K562 (cell line): Measurements from ENCODE around the gene C2CD4B. TPM values are rescaled to one million over a fixed set of nuclear protein-coding genes. Genes with fewer than 3 reads are reported as not detected.

Source experiments
- BACH1 ChIP-seq: fragments of 200-800 bp; sonication (Bioruptor generic); IDR thresholded peaks from 2 replicates; pipeline ENCODE4 v1.6.1; 2016; ENCODE audit warnings: missing genetic modification characterization, missing compliant biosample characterization
- CHAMP1 ChIP-seq: fragments of 450-650 bp; IDR thresholded peaks from 2 replicates; pipeline ENCODE4 v1.6.1; 2016; ENCODE audit warnings: mild to moderate bottlenecking
- ELF2 ChIP-seq: fragments of 250-450 bp; sonication (Bioruptor Pico); IDR thresholded peaks from 2 replicates; pipeline ENCODE4 v1.5.0; 2021; ENCODE audit warnings: mild to moderate bottlenecking
- NELFE ChIP-seq: IDR thresholded peaks from 2 replicates; pipeline ENCODE4 v1.6.1; 2011; ENCODE audit warnings: mild to moderate bottlenecking; ENCODE audit not compliant: insufficient read depth, insufficient read length
- NR3C1 ChIP-seq: sonication (generic); formaldehyde crosslinking; IDR thresholded peaks from 2 replicates; pipeline ENCODE4 v1.8.1; 2022; ENCODE audit warnings: missing genetic modification reagents
- RAD21 ChIP-seq, 2 experiments: fragments of 250-450 bp in 1 of 2; fragments of 450-650 bp in 1 of 2; sonication (Bioruptor Pico) in 1 of 2; formaldehyde crosslinking in 1 of 2; IDR thresholded peaks in 1 of 2; conservative IDR thresholded peaks in 1 of 2; 2 replicates each; pipeline versions ENCODE4 v1.4.0 to v1.8.0; 2020 to 2022; ENCODE audit warnings: mild to moderate bottlenecking in 2 of 2, moderate library complexity in 1 of 2
- SPI1 ChIP-seq: IDR thresholded peaks from 2 replicates; pipeline ENCODE4 v1.6.1; 2011; ENCODE audit warnings: low read depth, low read length, control low read depth, borderline replicate concordance
- THAP12 ChIP-seq: fragments of 250-450 bp; sonication (Bioruptor Pico); IDR thresholded peaks from 2 replicates; pipeline ENCODE4 v1.9.0; 2021; ENCODE audit warnings: mild to moderate bottlenecking, inconsistent platforms
- USF2 ChIP-seq: sonication (generic); formaldehyde crosslinking; IDR thresholded peaks from 2 replicates; pipeline ENCODE4 v1.5.0; 2020; ENCODE audit warnings: missing genetic modification reagents
- WHSC1 ChIP-seq: IDR thresholded peaks from one replicate; pipeline ENCODE4 v1.6.1; 2012; ENCODE audit warnings: low read length, control low read depth, inconsistent platforms
- YBX1 ChIP-seq: fragments of 450-650 bp; IDR thresholded peaks from 2 replicates; pipeline ENCODE4 v1.7.1; 2016; ENCODE audit warnings: mild to moderate bottlenecking
- ZNF280A ChIP-seq: fragments of 450-650 bp; IDR thresholded peaks from 2 replicates; pipeline ENCODE4 v1.6.1; 2018; ENCODE audit warnings: mild to moderate bottlenecking, low read depth; ENCODE audit not compliant: partially characterized antibody
- ZNF354B ChIP-seq: fragments of 250-450 bp; sonication (Bioruptor Pico); IDR thresholded peaks from 2 replicates; pipeline ENCODE4 v1.4.0; 2020
- ZNF449 ChIP-seq: fragments of 250-450 bp; sonication (Bioruptor Pico); IDR thresholded peaks from 2 replicates; pipeline ENCODE4 v1.8.0; 2022; ENCODE audit warnings: moderate library complexity, mild to moderate bottlenecking, inconsistent platforms
- ZNF589 ChIP-seq: fragments of 200-800 bp; sonication (Bioruptor generic); IDR thresholded peaks from 2 replicates; pipeline ENCODE4 v1.6.1; 2016; ENCODE audit warnings: low read depth, missing genetic modification characterization, missing compliant biosample characterization
- ZSCAN29 ChIP-seq: fragments of 450-650 bp; IDR thresholded peaks from 2 replicates; pipeline ENCODE4 v1.6.1; 2017
- polyA plus RNA-seq, 8 experiments: library from polyadenylated mRNA; depleted of rRNA in 4 of 8; stranded (reverse) in 5 of 8; unstranded in 3 of 8; fragments of >200 nt; fragmentation: Nextera tagmentation in 2 of 8; fragmentation: Illumina TruSeq in 1 of 8; extraction: Ambion mirVana in 2 of 8; extraction: Trizol in 1 of 8; gene quantifications; 2 replicates each; pipeline versions ENCODE4 v1.2.1 to v1.2.3, GENCODE V29; 2011 to 2014; ENCODE audit warnings: inconsistent platforms in 1 of 8, missing spikeins in 1 of 8
- total RNA-seq, 7 experiments: library from RNA; depleted of rRNA in 6 of 7; stranded (reverse); fragments of >200 nt in 6 of 7; fragmentation: Illumina TruSeq in 2 of 7; extraction: Trizol in 2 of 7; gene quantifications; 2 replicates each; pipeline versions ENCODE4 v1.2.1 to v1.2.3, GENCODE V29; 2011 to 2021; ENCODE audit warnings: low replicate concordance in 1 of 7

C2CD4B gene
- total and polyA plus RNA-seq, 9 of the 15 experiments (the other 6 are each of a cell fraction or from before 2014, with no cell fraction given): 0.11 TPM; not detected in 8

- TF ChIP-seq CHAMP1 (no peak), ZNF354B (CRISPR knock-in tag) (no peak), SPI1 (peak; percentile 59; the same call in 1 of the 2 replicates), ZNF589 (CRISPR knock-in tag) (peak; percentile 88; the same call in 1 of the 2 replicates), ZSCAN29 (no peak), BACH1 (tag) (peak; percentile 42; the same call in 1 of the 2 replicates), NELFE (no peak), WHSC1 (no peak), NR3C1 (CRISPR knock-in tag) (no peak), ZNF280A (no peak), YBX1 (no peak), RAD21 (CRISPR knock-in tag; conservative IDR thresholded peaks at IDR 0.05 in 1 of 2, IDR thresholded peaks at IDR 0.05 in 1 of 2) (peak in 1 of 2 experiments; percentile 4; a peak in 1 of 4 replicates), THAP12 (CRISPR knock-in tag) (no peak), ZNF449 (CRISPR knock-in tag) (no peak), USF2 (no peak), ELF2 (CRISPR knock-in tag) (no peak)
Observed at GRCh38 chr15:62119227-62119864, 45.7 kb downstream of the C2CD4B start (continued).
